GM12865 (cell line): ENCODE results near the gene TEX30.

Source experiments
- DNase-seq: peaks from one replicate; pipeline ENCODE4 v3.0.0; 2010; ENCODE audit warnings: low read depth
- H3K4me3 ChIP-seq: 2 replicates; pipeline ENCODE4 v1.5.1; 2011; ENCODE audit warnings: mild to moderate bottlenecking, low read depth, low read length, control low read depth
- TF ChIP-seq, protein P1 (sequence below): IDR thresholded peaks from 2 replicates; pipeline ENCODE4 v1.5.1; 2011; ENCODE audit warnings: low read length, control low read depth, low read depth, inconsistent platforms; ENCODE audit not compliant: insufficient read depth; ENCODE audit errors: missing control alignments

TEX30 gene

DNA sequence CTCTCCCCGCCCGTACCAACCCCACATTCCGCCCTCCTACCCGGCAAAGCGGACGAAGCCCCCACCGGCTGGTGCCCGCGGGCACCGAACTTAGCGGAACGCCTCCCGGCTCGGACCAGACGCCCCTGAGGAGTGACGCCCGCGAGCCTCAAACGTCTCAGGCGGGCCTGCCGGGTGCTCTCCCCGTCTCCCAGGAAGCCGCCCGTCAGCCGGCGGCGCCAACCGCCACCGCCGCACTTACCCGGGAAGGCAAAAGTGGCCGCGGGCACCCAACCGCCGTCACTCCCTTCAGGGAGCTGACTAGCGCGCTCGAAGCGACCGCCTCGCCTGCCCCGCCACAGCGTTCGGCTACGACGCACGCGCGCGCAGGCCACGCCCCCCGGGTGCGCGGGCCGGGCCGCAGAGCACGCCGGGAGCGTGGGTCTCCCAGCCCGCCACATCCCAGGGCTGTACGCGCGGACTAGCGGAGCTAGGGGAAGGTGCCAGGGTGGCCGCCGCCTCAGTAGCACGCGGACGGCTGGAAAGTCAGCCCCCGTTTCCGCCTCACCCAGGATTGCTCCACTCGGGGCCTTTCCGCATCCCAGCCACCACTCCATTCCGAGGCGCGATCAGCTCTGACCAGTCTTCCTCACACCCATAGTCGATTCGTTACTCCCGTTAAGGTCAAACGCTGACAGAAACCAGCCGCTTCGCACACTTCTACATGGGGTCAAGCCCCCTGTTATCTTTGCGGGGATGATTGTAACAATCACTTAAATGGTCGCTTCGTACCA lies at the start of gene TEX30:
TSS of gene TEX30 (minus strand) at position 346 of the 773 bp plus-strand sequence. CDS start 3,760 bp downstream, outside the sequence.
- H3K4me3 ChIP-seq, result peak within 1 kb of the TSS; percentile 73
- DNase-seq, result peak; percentile 93
- TF ChIP-seq, protein P1, sequence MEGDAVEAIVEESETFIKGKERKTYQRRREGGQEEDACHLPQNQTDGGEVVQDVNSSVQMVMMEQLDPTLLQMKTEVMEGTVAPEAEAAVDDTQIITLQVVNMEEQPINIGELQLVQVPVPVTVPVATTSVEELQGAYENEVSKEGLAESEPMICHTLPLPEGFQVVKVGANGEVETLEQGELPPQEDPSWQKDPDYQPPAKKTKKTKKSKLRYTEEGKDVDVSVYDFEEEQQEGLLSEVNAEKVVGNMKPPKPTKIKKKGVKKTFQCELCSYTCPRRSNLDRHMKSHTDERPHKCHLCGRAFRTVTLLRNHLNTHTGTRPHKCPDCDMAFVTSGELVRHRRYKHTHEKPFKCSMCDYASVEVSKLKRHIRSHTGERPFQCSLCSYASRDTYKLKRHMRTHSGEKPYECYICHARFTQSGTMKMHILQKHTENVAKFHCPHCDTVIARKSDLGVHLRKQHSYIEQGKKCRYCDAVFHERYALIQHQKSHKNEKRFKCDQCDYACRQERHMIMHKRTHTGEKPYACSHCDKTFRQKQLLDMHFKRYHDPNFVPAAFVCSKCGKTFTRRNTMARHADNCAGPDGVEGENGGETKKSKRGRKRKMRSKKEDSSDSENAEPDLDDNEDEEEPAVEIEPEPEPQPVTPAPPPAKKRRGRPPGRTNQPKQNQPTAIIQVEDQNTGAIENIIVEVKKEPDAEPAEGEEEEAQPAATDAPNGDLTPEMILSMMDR, result no peak

DNA sequence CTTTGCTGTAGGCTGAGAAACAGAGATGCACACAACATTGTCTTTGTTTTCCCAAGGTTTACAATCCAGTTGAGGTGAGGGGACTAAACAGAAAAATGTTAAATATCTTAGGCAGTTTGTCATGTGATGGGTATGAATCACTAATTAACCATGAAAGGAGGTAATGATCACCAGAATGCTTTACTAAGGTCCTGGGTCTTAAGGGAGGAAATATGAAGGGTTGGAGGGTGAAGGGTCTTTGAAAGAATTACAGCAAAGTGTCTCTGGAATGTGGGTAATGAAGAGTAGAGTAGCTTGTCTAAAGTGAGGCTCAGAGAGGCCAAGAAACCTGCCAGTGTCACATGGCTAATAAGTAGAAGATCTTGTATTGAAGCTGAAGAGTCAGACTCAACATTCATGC lies 44.3 kb upstream of the TEX30 start:
- TF ChIP-seq, protein P1, result no peak
- H3K4me3 ChIP-seq, result no peak overlapping the region
- no peak for DNase-seq

DNA sequence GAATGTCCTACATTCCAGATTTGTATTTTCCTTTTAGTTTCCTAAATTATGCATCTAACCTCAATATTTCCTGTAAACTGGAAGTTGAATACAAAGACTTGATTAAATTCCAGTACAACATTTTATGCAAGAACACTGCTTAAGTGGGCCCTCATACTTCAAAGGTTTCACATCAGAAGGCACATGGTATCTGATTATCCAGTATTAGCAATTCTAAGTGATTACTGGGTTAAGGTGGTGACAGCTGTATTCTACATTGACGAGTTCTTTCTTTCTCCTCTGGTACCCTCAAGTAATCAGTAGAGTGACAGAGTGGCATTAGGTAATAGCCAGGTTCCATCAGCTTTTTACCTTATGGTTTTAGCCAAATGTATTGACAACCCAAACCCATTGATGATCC lies 43.7 kb upstream of the TEX30 start:
- DNase-seq, result no peak
- TF ChIP-seq, protein P1, result no peak
- H3K4me3 ChIP-seq, result no peak overlapping the region

DNA sequence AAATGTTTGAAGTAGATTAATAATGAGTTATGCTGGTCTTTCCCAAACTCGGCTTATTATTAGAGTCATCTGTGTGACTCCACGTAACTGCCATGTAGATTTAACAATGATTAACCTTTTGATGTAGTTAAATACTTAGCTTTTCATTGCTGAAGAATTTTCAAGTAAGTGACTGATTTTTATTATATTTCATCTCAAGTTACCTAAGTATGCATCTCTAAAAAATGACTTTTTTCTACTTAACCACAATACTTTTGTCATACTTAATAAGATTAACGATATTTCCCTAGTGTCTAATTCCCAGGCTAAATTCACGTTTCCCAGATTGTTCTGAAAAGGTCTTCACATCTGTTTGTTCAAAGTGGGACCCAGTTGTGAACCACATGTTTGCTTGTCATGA lies 43.1 kb upstream of the TEX30 start:
- no peak for DNase-seq
- TF ChIP-seq, protein P1, result no peak

DNA sequence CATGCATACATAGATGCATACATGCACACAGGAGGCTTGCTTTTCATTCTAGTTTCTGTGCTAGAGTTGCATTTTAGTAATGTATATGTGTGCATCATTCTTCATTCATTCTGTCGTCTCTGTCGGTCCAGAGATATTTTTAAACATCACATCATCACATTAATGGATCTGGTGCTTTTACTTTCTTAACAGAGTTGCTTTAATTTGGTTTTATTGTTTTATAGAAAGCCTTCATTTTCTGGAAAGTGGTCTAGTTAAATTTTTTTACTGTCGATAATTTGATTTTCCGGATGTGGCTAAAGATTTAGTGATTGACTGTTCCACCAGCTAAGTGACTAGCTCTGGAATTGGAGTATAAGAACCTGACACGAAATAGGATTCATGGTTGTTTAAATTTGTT lies 42.2 kb upstream of the TEX30 start:
- DNase-seq, result no peak
- TF ChIP-seq, protein P1, result no peak
- H3K4me3 ChIP-seq, result no peak overlapping the region

More for the DNA sequence above, 43.1 kb upstream of the TEX30 start:
- H3K4me3 ChIP-seq, result no peak overlapping the region

DNA sequence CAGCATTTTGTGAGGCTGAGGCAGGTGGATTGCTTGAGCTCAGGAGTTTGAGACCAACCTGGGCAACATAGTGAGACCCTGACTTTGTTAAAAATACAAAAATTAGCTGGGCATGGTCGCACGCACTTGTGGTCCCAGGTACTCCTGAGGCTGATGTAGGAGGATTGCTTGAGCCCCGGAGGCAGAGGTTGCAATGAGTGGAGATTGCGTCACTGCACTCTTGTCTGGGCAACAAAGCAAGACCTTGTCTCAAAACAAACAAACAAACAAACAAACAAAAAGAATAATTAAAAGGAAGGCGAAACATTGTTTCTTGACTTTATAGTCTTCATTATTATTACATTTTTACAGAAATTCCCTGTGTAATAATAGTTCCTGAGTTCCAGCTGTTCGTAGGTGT lies 41.2 kb upstream of the TEX30 start:
- no peak overlapping the region for H3K4me3 ChIP-seq
- TF ChIP-seq, protein P1, result no peak
- DNase-seq, result no peak

DNA sequence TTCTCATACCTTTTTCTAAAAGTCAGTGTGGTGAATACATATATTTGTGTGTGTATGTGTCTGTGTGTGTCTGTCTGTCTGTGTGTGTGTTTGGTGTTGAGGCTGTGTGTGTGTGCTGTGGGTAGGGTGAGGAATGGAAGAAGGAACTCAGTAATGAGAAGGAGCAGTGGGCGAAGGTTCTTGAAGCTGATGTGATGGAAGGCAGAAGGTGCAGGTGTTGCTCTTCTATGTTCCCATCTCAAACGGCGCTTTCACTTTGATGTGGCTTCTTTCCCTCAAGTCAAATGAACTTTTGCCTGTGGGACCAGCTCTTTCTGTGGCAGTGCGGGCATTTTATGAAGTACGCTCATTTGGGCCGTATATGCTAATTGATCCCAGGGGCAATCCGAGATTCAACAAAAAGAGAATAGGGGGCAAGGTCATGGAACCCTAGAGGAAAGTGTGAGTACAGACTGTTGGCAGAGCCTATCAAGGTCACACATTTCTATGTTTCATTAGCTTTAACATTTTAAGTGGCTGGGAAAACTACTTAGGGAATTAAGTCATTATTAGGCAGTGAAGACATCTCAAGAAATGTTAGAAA lies 40.5 kb upstream of the TEX30 start:
- DNase-seq, result peak; percentile 12
- TF ChIP-seq, protein P1, result no peak
- H3K4me3 ChIP-seq, result no peak overlapping the region
